ENCODE results near the gene SOX1. TPM values are rescaled to one million over a fixed set of nuclear protein-coding genes. Genes with fewer than 3 reads are reported as not detected.
A peak's percentile ranks its signal among the peaks of the same experiment; 100 is the strongest.

SOX1 gene
- total RNA-seq, 4 donors from 2014 or later: 0.19 to 0.68 TPM; not detected in 2

DNA sequence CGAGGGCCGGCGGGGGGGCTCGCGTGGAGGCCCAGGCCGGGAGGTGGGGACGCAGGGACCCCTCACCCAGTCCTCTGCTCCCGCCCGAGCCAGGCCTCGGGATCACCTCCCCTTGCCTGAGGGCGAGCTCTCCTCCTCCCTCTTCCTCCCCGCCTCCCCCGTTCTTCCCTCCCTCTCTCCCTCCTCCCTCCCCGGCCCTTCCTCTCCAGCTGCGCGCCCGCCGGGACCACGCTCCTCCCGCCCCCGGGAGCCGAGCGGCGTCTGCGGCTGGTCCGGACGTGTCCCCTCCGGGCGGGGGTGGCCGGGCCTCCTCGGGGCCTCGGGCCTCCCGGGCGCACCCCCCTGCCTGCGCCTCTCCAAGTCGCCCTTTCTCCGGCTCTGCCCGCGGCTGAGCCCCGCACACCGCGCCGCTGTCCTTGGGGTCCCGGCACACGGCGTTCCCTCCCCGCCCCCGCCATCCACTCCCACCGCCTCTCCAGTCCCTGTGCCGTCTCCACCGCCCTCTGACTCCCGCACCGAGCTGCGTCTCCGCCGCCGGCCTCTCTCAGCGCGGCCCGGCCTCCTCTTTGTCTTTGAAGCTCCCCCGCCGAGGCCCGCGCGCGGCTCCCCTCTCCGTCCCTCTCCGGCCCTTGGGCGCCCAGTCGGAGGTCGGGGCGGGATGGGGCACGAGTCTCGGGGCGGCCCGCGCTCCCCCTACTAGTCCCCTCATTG, 5.7 kb downstream of the SOX1 start:
- Histone ChIP-seq H3K4me1 (peaks cover 29% of the 10 kb centered on the region), H3K36me3 (no peaks in the 10 kb centered on the region), H3K4me3 (peak overlapping the region; percentile 34), H3K9me3 (no peaks in the 10 kb centered on the region), H3K27me3 (peaks cover 89% of the 10 kb centered on the region), H3K27ac (no peak overlapping the region)
- peak in 1 of 2 donors; percentile 70 for DNase-seq (ENCODE audit: low spot score in 2 of 2)
- WGBS: 3% methylated on average over 30 of the region's 77 CpGs
- TF ChIP-seq EP300 (IDR thresholded peaks at IDR 0.05) (no peak), POLR2AphosphoS5 (IDR thresholded peaks at IDR 0.05) (no peak), POLR2A (IDR thresholded peaks at IDR 0.05) (no peak)
- TF ChIP-seq, protein P1, sequence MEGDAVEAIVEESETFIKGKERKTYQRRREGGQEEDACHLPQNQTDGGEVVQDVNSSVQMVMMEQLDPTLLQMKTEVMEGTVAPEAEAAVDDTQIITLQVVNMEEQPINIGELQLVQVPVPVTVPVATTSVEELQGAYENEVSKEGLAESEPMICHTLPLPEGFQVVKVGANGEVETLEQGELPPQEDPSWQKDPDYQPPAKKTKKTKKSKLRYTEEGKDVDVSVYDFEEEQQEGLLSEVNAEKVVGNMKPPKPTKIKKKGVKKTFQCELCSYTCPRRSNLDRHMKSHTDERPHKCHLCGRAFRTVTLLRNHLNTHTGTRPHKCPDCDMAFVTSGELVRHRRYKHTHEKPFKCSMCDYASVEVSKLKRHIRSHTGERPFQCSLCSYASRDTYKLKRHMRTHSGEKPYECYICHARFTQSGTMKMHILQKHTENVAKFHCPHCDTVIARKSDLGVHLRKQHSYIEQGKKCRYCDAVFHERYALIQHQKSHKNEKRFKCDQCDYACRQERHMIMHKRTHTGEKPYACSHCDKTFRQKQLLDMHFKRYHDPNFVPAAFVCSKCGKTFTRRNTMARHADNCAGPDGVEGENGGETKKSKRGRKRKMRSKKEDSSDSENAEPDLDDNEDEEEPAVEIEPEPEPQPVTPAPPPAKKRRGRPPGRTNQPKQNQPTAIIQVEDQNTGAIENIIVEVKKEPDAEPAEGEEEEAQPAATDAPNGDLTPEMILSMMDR (IDR thresholded peaks at IDR 0.05): no peak

DNA sequence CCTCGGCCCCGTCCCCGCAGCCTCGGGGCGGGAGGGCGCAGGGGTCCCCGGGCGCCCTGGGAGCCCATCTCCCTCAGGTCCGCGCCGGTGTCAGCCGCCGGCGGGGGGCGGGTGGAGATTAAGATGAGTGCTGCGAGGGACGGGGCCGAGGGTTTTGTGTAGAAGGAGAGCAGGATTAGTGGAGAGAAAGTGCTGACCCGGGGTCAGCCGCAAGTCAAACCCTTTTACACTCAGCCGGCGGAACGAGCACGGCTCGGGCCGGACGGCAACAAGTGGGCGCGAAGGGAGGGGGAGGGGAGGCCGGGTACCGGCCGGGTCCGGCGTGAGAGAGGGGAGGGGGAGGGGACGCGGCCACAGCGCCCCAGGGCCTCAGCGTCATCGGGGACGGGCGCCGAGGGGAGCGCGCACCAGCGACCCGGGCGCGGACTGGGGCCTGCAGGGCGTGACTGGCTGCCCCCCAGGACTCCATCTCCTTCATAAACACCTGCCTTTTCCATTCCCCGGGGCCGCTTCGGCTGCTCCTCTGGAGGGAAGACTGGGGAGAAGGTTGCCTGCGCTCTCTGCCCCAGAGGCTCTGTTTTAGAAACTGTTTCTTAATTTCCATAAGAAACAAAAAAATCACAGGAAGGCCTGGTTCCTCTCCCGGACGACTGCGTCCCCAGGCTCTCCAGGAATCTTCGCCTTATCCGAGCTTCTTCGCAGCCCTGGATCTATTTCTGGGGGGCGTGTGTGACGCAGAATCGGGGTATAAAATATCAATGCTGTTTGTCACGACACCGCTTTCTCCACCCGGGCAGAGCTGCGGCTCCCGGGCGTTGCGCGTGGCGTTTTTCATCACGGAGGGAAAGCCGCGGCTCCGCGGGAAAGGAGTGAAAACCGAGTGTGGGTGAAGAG, 6.5 kb downstream of the SOX1 start:
- H3K4me3 ChIP-seq: peak overlapping the region; percentile 34
- H3K27ac ChIP-seq: no peak overlapping the region
- TF ChIP-seq, protein P1 (IDR thresholded peaks at IDR 0.05): no peak
- TF ChIP-seq POLR2A (IDR thresholded peaks at IDR 0.05): no peak
- TF ChIP-seq POLR2AphosphoS5 (IDR thresholded peaks at IDR 0.05): no peak
- no peak for TF ChIP-seq EP300 (IDR thresholded peaks at IDR 0.05)
- peak in 1 of 2 donors; percentile 52 for DNase-seq (ENCODE audit: low spot score in 2 of 2)
- no peaks in the 10 kb centered on the region for H3K9me3 ChIP-seq
- peaks cover 29% of the 10 kb centered on the region for H3K4me1 ChIP-seq
- H3K36me3 ChIP-seq: no peaks in the 10 kb centered on the region
- 2% methylated on average over 52 of the region's 77 CpGs for WGBS
- peaks cover 89% of the 10 kb centered on the region for H3K27me3 ChIP-seq

GRCh38 chr13:112074139-112074865, 7.4 kb downstream of the SOX1 start:
- Histone ChIP-seq H3K27me3 (peaks cover 89% of the 10 kb centered on the region), H3K4me3 (no peak overlapping the region), H3K4me1 (peaks cover 22% of the 10 kb centered on the region), H3K36me3 (no peaks in the 10 kb centered on the region), H3K27ac (no peak overlapping the region), H3K9me3 (no peaks in the 10 kb centered on the region)
- WGBS: 14% methylated on average over 17 of the region's 17 CpGs
- TF ChIP-seq, protein P1 (IDR thresholded peaks at IDR 0.05): no peak
- TF ChIP-seq POLR2A (IDR thresholded peaks at IDR 0.05): no peak
- no peak for TF ChIP-seq EP300 (IDR thresholded peaks at IDR 0.05)
- TF ChIP-seq POLR2AphosphoS5 (IDR thresholded peaks at IDR 0.05): no peak
- DNase-seq (ENCODE audit: low spot score in 2 of 2): no peak

DNA sequence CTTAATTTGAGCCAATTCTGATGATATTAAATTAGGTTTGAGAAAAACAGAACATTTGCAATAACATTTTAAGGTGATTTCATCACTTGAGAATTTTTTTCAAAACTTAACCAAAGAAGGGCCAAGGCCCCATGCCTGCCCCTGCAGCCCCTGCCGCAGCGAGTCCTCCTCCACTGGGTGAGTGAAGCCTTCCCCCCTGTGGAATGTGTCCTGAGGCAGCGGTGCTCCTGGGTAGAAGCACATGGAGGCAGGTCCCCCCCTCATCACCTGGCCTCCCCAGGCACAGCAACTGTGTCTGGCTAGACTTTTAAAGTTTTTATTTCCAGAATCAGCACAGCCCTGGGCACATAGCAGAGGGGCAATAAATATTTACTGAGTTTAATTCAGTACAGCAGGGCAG, 10.8 kb downstream of the SOX1 start:
- Histone ChIP-seq H3K27ac (no peak overlapping the region), H3K4me1 (peaks cover 14% of the 10 kb centered on the region), H3K36me3 (no peaks in the 10 kb centered on the region), H3K4me3 (no peak overlapping the region), H3K9me3 (no peaks in the 10 kb centered on the region), H3K27me3 (peaks cover 74% of the 10 kb centered on the region)
- TF ChIP-seq EP300 (IDR thresholded peaks at IDR 0.05) (no peak), POLR2AphosphoS5 (IDR thresholded peaks at IDR 0.05) (no peak), POLR2A (IDR thresholded peaks at IDR 0.05) (no peak)
- TF ChIP-seq, protein P1 (IDR thresholded peaks at IDR 0.05): no peak
- WGBS: 17% methylated on average over 3 of the region's 3 CpGs
- DNase-seq (ENCODE audit: low spot score in 2 of 2): no peak
